SK-N-DZ (cell line): Measurements from ENCODE around the gene ZNF394.

Experiments used
- DNase-seq: peaks from one replicate; pipeline ENCODE4 v3.0.0-alpha.2; 2015; ENCODE audit warnings: low spot score

Gene ZNF394

DNA sequence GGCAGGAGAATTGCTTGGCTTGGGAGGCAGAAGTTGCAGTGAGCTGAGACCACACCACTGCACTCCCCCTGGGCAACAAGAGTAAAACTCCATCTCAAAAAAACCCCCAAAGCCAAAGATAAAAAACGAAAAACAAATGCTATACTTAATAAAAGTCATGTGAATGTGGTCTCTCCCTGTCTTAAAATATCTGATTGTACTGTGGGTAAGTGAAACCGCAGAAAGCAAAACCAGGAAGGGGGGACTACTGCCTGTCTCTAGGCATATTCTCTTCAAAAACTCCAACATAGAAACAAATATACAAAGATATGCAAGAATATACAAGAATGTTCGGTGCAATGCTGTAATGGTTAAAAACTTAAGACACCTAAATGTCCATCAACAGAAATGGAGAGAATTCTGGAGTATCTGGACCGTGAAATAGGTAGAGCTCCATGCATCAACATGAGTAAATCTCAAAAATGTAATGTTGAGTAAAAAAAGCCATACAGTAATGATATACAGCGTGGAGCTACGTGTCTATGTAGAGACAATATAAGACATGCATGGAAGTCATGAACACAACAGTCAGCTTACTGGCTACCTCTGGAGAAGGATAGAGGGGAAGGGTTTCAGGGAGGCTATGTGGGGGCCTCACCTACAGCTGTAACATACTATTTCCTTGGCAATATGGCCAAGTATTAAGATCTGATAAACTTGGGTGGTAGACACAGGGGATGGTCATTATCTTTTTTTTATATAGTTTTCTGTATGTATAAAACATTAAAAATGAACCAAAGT, 2.1 kb downstream of the ZNF394 start:
- no peak for DNase-seq

DNA sequence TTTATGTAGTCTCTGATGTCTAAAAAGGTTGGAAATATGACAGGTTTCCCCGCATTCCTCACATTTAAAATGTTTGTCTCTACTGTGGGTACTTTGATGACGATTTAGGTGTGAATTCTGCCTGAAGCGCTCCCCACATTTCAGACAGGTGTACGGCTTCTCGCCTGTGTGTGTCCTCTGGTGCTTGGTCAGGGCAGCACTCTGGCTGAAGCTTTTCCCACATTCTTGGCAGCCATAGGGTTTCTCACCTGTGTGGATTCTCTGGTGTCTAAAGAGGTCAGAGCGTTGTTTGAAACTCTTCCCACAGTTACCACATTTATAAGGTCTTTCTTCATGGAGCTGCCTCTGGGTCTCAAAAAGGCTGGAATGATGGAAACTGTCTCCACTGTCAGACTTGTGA, 6.3 kb downstream of the ZNF394 start:
- DNase-seq = no peak

DNA sequence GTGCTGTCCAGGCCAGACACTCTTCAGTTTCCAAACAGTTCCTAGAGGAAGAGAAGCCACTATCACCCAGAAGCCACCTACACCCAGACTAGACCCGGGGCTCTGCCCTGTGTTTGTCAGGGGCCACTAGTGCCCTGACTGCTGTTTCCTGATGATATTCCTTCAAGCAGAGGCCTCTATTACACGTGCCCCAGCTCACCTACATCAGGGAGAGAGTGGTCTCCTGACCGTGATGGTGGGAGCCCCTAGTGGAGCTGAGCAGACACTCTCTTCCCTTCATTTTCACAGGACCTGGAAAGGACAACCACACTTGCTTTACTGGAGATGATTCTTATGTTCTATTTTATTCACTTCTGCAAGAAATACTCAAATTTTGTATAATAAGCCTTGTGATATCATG, 9.2 kb downstream of the ZNF394 start:
- DNase-seq = no peak

DNA sequence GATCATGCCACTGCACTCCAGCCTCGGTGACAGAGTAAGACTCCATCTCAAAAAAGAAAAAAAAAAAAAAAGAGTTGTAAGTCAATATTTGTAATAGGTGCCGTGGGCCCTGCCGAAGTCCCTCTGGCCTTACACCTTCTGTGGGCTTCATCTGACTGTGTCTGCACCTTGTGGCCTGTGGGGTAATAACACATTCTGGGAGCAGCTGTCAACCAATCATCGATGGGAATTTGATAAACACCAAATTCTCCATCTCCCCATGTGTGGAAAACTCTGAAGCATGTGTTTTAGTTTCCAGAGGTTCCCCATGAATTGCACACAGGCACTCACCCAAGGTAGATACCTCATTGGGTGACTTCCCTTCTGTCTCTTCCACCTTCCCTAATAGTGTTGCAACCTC, 10.8 kb downstream of the ZNF394 start:
- DNase-seq = no peak

DNA sequence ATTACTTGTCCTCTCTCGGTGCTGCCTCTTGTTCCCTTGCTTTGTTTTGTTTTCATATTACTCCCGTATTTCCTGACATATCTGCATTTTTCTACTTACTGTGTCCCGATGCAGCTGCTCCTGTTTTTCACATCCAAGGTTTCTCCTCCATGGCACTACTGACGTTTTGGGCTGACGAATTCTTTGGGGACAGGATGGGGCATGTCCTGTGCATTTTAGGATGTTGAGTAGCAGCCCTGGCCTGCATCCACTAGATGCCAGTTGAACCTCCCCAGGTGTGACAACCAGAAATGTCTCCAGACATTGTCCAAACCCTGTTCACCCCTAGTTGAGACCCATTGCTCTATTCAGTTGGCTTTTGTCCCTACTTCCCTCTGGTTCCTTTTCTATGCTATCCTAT, 15.0 kb downstream of the ZNF394 start:
- DNase-seq = no peak

DNA sequence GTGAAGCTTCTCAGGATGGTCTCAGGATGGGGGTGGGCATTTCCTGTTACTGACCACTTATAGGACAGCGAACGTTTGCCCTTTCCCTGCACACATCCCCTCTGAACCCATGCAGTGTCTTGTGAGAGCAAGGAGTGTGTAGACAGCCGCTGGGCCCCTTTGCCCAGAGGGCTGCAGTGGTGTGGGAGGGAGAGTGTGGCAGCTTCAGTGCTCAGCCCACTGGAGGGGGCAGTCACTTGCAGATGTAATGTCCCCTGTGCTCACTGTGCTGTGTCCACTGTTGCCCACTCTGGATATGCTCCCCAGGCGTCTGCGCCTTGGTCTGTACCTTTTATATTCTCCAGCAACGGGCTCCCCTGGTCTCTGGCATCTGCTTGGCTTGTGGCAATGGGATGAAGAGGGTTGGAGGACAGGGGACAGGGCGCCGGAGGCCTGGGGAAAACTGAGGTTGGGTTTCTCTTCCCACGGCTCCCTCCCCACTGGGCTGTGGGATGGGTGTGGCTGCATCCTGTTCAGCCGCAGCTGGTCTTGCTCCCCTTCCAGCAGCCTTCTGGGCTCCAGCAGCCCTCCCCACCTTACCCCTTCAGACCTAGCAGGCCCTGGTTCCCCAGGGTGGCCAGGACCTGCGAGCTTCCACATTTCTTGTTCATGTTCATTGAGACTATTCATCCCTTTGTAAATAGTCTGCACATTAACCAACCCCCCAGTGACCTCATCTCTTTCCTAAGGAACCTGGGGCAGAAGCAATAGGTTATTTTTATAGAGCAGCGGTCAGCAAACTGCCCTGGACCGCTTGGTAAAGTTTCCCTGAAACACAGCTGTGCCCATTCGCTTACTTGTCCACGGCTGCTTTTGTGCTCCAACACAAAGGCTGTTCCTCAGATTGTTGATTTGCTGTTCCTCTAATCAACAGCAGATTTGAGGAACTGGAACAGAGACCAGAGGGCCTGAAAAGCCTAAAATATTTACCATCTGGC, 21.3 kb downstream of the ZNF394 start:
- DNase-seq = no peak

DNA sequence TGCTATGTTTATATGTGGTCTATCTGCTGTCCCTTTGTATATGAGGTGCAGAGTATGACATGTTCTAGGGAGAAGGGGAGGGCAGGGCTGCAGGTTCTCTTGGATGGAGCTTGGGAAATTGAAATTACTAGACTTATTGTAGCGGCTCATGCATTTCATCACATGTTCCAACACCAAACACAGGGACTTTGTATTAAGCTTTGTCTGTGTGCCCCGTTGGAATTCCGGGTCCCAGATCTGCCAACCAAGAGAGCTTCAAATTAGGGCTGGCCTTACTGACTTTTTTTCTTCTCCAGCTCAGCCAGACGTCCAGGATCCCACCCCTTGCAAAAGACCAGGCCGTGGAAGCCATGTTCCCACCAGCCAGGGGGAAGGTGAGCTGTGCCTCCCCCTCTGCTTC, 24.0 kb downstream of the ZNF394 start:
- DNase-seq = no peak

DNA sequence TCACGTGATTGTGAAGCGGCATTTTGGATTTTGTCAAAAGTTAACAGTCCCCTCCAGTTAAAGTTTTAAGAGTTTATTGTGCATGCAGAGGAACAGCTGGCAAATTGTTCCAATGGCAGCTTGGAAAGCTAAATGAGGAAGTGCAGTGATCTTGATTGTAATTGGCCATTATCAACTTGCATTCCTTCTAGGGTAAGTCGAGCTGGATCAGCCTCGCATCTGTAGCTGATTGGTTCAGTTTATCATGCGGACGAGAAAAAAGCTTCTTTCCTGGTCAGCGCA, 26.8 kb downstream of the ZNF394 start:
- DNase-seq = no peak

DNA sequence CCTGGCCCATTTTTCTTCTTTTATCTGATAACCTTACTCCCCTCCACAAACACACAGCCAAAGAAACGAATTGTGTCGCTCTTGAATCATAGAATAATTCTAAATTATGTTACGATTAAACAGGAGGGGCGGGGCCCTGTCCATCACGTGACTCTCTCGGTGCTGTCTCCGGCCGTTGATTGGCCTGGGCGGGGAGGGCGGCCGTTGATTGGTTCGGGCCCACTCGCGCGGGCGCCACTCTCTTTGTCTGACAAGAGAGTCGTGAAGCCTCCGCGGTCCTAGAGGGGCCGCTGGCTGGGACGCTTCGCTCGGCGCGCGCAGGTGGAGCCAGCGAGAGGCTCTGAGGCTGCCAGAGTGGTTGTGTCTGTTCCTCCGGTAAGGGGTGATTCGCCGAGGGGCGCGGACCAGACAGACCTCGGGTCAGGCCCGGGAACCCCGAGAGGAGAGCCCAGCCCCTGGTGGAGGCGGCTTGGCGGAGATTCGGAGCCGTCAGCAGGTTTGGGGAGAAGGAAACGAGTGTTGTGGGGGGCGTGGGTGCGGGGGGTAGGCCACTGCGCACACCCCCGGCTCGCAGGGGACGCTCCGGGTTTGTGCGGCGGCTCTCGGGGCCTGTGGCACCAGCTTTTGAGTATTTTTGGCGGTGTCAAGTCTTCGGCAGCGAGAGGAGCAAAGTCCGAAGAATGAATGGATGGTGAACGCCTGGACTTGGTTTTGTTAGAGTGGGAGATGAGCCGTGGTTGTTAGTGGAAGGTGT, 27.3 kb downstream of the ZNF394 start, which contains the start of gene ZNF789:
TSS of gene ZNF789 (plus strand) at position 330 of the 754 bp plus-strand sequence. CDS start 3,567 bp downstream, outside the sequence.
- peak; percentile 97 for DNase-seq

DNA sequence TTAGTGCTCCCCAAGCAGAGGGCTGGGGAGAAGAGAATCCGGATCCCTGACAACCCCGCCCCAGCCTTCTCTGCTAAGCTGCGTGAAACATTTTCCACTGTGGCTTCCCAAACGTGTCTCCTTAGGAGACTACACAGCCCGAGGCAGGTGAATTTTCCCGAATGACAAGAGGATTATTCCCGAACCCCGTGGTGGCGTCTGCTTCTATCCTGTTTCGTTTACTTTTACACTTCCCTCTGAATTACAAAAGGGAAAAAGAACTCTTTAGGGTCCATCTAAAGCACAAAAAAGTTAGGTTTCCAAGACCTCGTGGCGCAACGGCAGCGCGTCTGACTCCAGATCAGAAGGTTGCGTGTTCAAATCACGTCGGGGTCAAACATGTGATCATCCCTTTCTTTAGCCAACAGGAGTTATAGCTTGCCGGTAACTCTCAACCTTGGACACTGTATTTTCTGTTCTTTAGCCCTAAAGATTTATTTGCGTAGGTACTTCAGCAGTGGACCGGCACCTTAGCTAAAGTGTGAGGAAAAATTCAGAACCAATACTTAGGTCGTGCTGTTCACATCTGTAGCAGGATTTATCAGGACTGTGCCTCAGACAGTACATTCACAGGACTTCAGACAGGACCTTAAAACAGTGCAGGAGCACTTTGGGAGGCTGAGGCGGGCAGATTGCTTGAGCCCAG, 30.6 kb downstream of the ZNF394 start:
- no peak for DNase-seq

DNA sequence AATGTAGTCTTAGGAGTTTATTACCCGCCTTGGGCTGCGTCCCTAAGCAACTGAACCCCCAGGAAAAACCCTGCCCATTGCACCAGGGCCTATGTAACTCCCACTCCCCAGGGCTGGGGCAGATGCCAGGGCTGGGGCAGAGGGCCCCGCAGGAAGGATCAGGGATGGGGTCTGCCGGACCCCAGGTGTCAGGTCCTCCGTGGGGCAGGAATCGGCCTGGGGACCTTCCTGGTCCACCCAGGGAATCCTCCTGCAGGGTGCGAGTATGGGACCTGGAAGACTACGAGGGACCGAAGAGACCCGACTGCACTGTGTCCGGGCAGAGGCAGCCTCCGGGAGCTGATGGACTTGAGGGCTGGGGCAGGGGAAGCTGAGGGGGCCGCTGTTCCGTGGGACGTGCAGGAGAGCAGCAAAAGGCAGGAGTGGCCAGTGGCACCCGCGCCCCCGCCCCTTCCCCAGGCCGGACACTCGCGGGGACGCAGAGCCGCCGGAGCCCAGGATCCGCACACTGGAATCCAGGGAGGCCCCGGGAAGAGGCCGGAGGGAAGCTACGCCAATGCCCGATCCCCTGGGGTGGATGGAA, 31.7 kb downstream of the ZNF394 start:
- DNase-seq = no peak

DNA sequence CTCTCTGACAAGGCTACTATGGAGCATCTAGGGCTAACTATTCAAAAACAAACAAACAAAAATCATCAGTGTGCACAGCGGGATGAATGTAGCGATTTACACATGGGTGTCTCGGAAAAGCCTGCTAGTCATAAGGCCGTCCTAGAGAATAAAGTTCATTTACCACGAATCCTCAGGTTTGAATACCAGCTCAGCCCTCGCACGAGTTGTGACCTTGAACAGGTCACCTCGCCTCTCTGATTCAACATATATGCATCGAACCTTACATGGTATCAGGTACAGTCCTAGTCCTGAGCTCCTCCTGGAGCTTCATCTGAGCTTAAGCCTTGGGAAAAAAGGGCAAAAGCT, 34.7 kb downstream of the ZNF394 start:
- no peak for DNase-seq

DNA sequence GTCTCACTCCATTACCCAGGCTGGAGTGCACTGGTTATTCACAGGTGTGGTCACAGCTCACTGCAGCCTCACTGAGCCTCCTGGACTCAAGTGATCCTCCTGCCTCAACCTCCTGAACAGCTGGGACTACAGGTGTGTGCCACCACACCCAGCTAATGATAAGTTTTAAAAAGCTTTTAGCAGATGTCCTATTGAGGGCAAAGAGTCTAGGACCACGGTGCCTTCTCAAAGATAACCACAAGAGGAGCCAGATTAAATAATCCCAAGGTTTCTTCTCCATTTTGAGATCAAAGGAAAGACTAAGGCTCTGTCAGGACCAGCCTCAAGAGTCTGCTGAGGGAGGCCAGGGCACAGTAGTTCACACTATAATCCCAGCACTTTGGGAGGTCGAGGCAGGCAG, 38.9 kb downstream of the ZNF394 start:
- no peak for DNase-seq

DNA sequence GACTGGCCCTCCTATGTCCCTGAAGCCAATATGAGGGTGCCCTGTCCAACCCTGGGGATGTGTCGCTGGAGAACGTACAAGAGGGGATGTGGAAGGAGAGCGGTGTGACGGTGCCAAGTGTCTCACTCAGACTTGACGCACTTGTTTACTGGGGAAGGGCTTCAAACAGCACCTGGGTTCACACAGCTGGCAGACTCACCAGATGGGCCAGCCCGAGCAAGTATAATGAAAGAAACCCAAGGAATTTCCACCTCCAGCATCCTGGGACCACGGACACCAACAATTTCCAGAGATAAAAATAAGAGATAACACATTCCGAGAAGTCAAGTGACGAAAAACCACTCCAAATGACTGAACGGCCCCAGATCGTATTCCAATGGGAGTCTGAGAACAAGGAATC, 39.4 kb downstream of the ZNF394 start:
- DNase-seq = no peak

DNA sequence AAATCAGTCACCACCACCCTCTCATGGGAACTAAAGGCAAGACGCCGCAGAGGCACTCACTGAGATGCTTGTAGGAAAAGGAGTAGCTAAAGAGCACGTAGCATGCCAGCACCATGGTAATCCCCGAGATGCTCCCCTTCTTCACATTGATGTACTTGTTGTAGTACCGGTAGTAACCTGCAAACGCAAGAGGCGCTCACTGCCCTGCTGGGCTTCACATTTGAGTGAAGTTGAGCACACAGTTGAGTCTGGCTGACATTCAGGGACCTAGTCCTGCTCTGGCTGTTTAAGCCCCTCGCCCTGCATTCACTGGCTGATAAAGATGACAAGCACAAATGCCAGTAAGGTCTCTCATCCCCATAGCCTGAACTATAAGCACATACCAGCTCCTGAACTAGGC, 41.0 kb downstream of the ZNF394 start:
- DNase-seq = peak; percentile 39

DNA sequence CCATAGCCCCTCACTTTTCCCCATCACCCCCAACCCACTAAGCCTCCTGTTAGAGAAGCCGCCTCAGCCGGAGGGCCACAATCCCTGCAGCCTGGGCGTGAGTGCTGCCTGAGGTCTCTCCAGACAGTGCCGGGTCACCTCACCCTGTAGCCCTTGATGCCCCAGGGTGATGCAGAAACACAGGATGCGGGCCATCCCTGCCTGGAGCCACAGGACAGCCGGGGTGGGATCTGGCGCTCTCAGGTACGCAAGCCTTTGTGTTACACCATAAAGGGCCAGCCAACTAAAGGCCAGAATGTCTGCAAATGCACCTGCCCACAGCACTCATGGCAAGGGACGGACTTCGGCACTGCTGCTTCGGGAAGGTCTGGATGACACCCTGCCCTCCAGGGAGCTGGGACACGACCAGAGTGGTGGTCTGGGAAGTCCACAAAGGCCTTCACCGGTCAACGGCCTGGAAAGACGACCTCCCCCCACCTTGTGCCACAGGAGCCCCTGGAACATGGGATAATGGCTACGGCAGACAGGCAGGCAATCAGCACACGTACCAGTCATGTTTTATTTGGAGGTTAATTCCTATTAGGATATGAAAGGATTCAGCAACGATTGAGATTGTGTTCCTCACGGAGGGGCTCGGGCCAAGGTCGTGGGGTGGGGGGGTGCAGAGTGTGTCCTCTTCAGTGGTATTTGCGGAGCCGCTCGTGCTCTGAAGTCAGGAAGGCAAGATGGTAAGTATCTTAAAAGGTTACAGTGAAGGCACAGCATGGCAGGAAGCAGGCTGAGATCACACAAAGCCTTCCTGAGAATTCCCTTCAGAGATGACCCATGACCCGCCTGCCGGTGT, 42.2 kb downstream of the ZNF394 start:
- DNase-seq = no peak

DNA sequence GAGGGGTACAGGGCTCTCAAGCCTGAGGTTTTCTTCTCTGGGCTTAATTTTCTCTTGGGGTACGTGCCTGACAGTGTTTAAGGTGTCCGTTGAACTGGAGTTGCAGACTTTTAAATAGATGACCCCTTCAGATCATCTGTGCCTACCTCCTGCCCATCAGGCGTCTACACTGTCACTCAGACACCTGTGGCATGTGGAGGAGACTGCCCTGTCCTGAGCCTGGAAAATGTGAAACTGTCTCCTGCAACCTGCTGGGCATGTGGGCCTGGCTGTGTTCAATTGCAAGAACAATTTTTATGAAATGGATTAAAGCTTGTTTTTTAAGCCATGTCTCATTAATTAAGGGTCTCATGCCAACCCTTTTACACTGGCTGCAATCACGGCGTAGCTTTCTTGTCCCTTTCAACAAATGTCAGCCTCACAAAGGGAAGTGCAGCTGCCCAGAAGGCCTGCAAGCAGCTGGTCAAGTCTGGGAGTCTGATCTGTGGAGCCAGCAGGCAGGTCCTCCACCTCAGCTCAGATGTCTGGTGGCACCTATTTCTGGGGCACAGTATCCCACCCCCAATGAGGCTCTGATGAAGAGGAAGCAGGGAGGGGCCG, 42.9 kb downstream of the ZNF394 start:
- no peak for DNase-seq

DNA sequence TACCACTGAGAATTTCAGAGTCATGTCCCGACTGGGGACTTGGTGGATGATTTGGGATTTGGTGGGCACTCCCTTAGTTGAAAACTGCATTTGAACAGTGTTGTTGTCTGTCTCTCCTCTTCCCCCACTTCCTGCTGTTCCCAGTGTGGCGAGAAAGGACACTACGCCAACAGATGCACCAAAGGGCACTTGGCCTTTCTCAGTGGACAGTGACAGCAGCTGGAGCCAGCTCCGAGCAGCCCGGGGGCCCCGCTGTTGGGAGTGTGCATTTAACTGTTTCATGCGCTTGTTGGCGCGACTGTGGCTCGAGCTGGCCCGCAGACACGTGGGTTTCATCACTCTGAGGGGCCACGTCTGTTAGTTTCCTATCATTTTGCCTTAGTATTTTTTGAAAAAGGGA, 43.8 kb downstream of the ZNF394 start:
- DNase-seq = no peak

DNA sequence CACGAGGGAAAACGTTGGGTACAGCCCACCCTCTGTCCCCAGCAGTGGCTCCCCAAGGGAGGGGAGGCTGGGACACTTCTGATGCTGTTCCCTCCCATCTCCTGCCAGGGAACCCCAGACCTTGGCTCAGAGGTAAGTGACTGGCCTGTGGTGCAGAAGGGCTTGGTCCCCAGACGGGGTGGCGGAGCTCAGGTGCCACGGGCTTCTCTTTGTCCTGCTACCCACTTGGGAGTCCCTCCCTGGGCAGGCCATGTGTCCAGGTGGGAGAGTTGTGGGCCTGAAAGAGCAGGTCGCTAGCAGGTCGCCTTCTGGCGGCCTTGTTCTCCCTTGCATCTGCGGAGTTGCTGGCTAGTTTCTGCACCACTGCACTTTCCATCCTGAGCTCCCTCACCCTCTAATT, 44.2 kb downstream of the ZNF394 start:
- no peak for DNase-seq

DNA sequence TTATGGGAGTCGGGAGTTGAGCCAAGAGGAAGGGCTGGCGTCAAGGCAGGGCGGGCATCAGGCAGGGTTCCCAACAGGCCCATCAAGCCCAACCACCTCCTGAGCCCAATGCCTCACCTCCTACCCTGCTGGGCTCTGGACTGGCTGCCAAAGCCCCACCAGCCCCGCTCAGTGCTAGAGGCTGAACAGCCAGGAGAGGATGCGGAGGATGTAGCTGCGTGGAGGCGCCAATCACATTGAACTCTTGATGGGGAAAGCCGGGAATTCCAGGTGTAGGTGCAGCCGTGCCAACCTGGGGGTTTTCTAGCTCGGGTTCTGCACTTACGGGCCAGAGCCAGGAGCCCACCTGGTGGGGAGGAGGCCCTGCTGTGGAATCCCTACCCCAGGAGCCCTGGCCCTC, 47.0 kb downstream of the ZNF394 start:
- no peak for DNase-seq
